Glutamatergic neuron (in vitro differentiated cells): Measurements from ENCODE around the gene AGAP1. TPM values are rescaled to one million over a fixed set of nuclear protein-coding genes. Genes with fewer than 3 reads are reported as not detected.

Experiments used
- DNase-seq: peaks from one replicate; pipeline ENCODE4 v3.0.0; 2022
- H3K27ac Mint-ChIP-seq: one replicate; pipeline ENCODE4 v1.8.0; 2020; ENCODE audit warnings: mild to moderate bottlenecking, mixed read lengths, inconsistent platforms; ENCODE audit not compliant: unreplicated experiment
- H3K27me3 Mint-ChIP-seq: one replicate; pipeline ENCODE4 v1.8.0; 2020; ENCODE audit warnings: mild to moderate bottlenecking, moderate library complexity, mixed read lengths, inconsistent platforms; ENCODE audit not compliant: unreplicated experiment
- H3K36me3 Mint-ChIP-seq: one replicate; pipeline ENCODE4 v1.8.0; 2020; ENCODE audit warnings: mild to moderate bottlenecking, mixed read lengths, inconsistent platforms; ENCODE audit not compliant: unreplicated experiment
- H3K4me1 Mint-ChIP-seq: one replicate; pipeline ENCODE4 v1.8.0; 2020; ENCODE audit warnings: mild to moderate bottlenecking, low read depth, mixed read lengths, inconsistent platforms; ENCODE audit not compliant: unreplicated experiment
- H3K4me3 Mint-ChIP-seq: one replicate; pipeline ENCODE4 v1.8.0; 2020; ENCODE audit warnings: mild to moderate bottlenecking, mixed read lengths, inconsistent platforms; ENCODE audit not compliant: unreplicated experiment
- H3K9me3 Mint-ChIP-seq: one replicate; pipeline ENCODE4 v1.8.0; 2020; ENCODE audit warnings: mild to moderate bottlenecking, moderate library complexity, mixed read lengths, inconsistent platforms; ENCODE audit not compliant: unreplicated experiment
- CTCF ChIP-seq: fragments of 200-600 bp; sonication (generic); IDR thresholded peaks from one replicate; pipeline ENCODE4 v1.5.0; 2021; ENCODE audit not compliant: partially characterized antibody, unreplicated experiment
- total RNA-seq: library from RNA; stranded (reverse); fragmentation: NEBNext Ultra II Directional; extraction: Animal tissue kit (Norgen Biotek cat#: 25700); gene quantifications from one replicate; pipeline ENCODE4 v1.2.1, GENCODE V29; 2021; ENCODE audit not compliant: unreplicated experiment

Gene AGAP1
- total RNA-seq, 1 donor from 2014 or later, result 153 TPM

GRCh38 chr2:235855011-235855410 is 361.2 kb downstream of the AGAP1 start:
- H3K4me1 Mint-ChIP-seq, result peaks cover 28% of the 10 kb centered on the region
- no peak overlapping the region for H3K4me3 Mint-ChIP-seq
- DNase-seq, result no peak
- no peak overlapping the region for H3K27ac Mint-ChIP-seq
- H3K36me3 Mint-ChIP-seq, result no peaks in the 10 kb centered on the region
- TF ChIP-seq CTCF, result no peak
- H3K9me3 Mint-ChIP-seq, result peaks cover 4% of the 10 kb centered on the region
- H3K27me3 Mint-ChIP-seq, result peaks cover 3% of the 10 kb centered on the region

DNA sequence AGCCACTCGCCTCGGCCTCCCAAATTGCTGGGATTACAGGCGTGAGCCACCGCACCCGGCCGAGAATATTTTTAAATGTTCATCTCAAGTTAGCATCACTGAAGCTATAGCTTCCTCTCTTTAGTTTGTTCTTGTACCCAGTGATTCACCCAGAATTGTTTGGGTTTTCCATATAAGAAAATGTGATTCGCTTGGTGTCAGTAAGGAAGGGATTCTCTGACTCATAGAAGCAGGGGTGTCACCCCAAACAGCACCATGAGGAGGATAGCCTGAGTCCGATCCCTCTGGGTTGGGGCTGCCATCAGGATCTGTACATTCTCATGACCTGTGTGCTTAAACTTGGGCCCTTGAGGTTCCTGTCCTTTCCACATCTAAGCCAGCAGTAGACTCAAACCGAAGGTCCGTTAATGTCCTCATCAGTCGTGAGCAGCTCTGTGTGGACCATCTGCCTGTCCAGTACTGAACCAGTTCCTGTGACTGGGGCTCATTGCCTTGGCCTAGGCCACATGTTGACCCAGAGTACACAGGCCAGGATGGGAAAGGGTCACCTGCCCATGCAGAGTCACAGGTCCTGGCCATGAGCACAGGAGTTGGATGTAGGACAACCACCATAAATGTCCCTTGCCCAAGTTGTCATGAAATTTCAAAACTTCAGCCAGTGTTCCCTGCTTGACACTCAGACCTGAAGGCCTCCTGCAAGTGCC is 362.5 kb downstream of the AGAP1 start:
- no peak overlapping the region for H3K4me3 Mint-ChIP-seq
- no peak for DNase-seq
- no peaks in the 10 kb centered on the region for H3K36me3 Mint-ChIP-seq
- H3K4me1 Mint-ChIP-seq, result peaks cover 24% of the 10 kb centered on the region
- no peak for TF ChIP-seq CTCF
- H3K27me3 Mint-ChIP-seq, result no peaks in the 10 kb centered on the region
- H3K27ac Mint-ChIP-seq, result no peak overlapping the region
- H3K9me3 Mint-ChIP-seq, result peaks cover 1% of the 10 kb centered on the region

GRCh38 chr2:235857598-235857997 is 363.8 kb downstream of the AGAP1 start:
- no peak for TF ChIP-seq CTCF
- Mint-ChIP-seq H3K36me3 (no peaks in the 10 kb centered on the region), H3K4me3 (no peak overlapping the region), H3K4me1 (peaks cover 20% of the 10 kb centered on the region), H3K27ac (no peak overlapping the region), H3K27me3 (peaks cover 2% of the 10 kb centered on the region), H3K9me3 (peaks cover under 1% of the 10 kb centered on the region)
- DNase-seq, result no peak

DNA sequence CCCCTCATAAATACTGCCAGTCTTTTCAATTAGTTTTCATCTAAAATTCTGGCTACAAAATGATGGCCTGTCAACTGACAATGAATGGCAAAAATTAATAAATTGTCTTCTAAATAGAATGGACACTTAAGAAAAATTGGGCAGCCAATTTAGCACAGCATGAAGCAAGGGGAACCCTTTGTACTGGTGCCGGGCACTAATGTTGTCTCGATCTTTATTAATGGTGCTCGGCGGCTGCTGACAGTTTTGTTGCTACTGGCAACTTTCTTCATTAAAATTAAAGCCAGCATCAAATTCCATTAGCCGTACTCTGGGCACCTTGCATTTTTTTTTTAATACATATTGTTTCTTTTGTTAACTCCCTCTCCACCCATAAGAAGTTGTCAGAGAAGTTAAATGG is 365.0 kb downstream of the AGAP1 start:
- no peak for DNase-seq
- H3K27ac Mint-ChIP-seq, result no peak overlapping the region
- H3K4me1 Mint-ChIP-seq, result peaks cover 24% of the 10 kb centered on the region
- H3K36me3 Mint-ChIP-seq, result no peaks in the 10 kb centered on the region
- peaks cover 2% of the 10 kb centered on the region for H3K27me3 Mint-ChIP-seq
- TF ChIP-seq CTCF, result no peak
- peaks cover 3% of the 10 kb centered on the region for H3K9me3 Mint-ChIP-seq
- H3K4me3 Mint-ChIP-seq, result no peak overlapping the region

GRCh38 chr2:235859651-235860050 is 365.8 kb downstream of the AGAP1 start:
- TF ChIP-seq CTCF, result no peak
- H3K27me3 Mint-ChIP-seq, result peaks cover 2% of the 10 kb centered on the region
- peaks cover 3% of the 10 kb centered on the region for H3K9me3 Mint-ChIP-seq
- H3K4me3 Mint-ChIP-seq, result no peak overlapping the region
- H3K4me1 Mint-ChIP-seq, result peaks cover 25% of the 10 kb centered on the region
- no peak overlapping the region for H3K27ac Mint-ChIP-seq
- no peaks in the 10 kb centered on the region for H3K36me3 Mint-ChIP-seq
- DNase-seq, result no peak
